H1 (cell line): ENCODE data around the gene UBALD1. TPM values are rescaled to one million over a fixed set of nuclear protein-coding genes. Genes with fewer than 3 reads are reported as not detected.
A peak's percentile ranks its signal among the peaks of the same experiment; 100 is the strongest.

ENCODE experiments used
- CHD7 ChIP-seq: fragments of 300-600 bp; sonication (generic); IDR thresholded peaks from 2 replicates; pipeline ENCODE4 v1.7.1; 2012; ENCODE audit warnings: low read length, moderate library complexity, mild to moderate bottlenecking, inconsistent platforms; ENCODE audit not compliant: insufficient replicate concordance
- E2F6 ChIP-seq: IDR thresholded peaks from 2 replicates; pipeline ENCODE4 v1.6.1; 2012; ENCODE audit warnings: inconsistent platforms
- GTF2F1 ChIP-seq: IDR thresholded peaks from 2 replicates; pipeline ENCODE4 v1.6.1; 2012; ENCODE audit warnings: low read depth, low read length, improper control_type of control experiment, borderline replicate concordance
- KDM4A ChIP-seq: IDR thresholded peaks from one replicate; pipeline ENCODE4 v1.7.1; 2012; ENCODE audit warnings: low read depth, mild to moderate bottlenecking, moderate library complexity, low read length, inconsistent platforms; ENCODE audit not compliant: severe bottlenecking
- POU5F1 ChIP-seq: IDR thresholded peaks from 2 replicates; pipeline ENCODE4 v1.6.1; 2011; ENCODE audit warnings: low read depth, mild to moderate bottlenecking, low read length, moderate library complexity
- RNF2 ChIP-seq: fragments of 200-900, 300-1000 bp; sonication (generic); IDR thresholded peaks from 2 replicates; pipeline ENCODE4 v1.7.1; 2016; ENCODE audit warnings: borderline replicate concordance, low read depth, mild to moderate bottlenecking, antibody characterized with exemption, low read length; ENCODE audit not compliant: poor library complexity, severe bottlenecking; ENCODE audit errors: missing control alignments
- SRF ChIP-seq: IDR thresholded peaks from 2 replicates; pipeline ENCODE4 v1.6.1; 2011; ENCODE audit warnings: mild to moderate bottlenecking, low read depth, low read length, moderate library complexity
- SUZ12 ChIP-seq: fragments of 200-600 bp; sonication (generic); IDR thresholded peaks from 2 replicates; pipeline ENCODE4 v1.6.1; 2012; ENCODE audit warnings: mild to moderate bottlenecking, inconsistent platforms, low read length, moderate library complexity, mixed read lengths
- YY1 ChIP-seq: IDR thresholded peaks from 2 replicates; pipeline ENCODE4 v1.6.1; 2011; ENCODE audit warnings: low read depth, mild to moderate bottlenecking, low read length
- polyA plus RNA-seq, 7 experiments: library from polyadenylated mRNA; depleted of rRNA in 3 of 7; stranded (reverse) in 5 of 7; unstranded in 2 of 7; fragments of >200 nt in 5 of 7; fragments of 200-250 nt in 2 of 7; gene quantifications; 1 replicate in 5 of 7; 2 replicates in 1 of 7; 4 replicates in 1 of 7; pipeline versions ENCODE4 v1.2.1 to v1.2.3, GENCODE V29; 2011 to 2013; ENCODE audit warnings: missing spikeins in 2 of 7, mixed read lengths in 2 of 7
- total RNA-seq: library from RNA; stranded (reverse); fragmentation: NEBNext Ultra II Directional; extraction: Animal tissue kit (Norgen Biotek cat#: 25700); gene quantifications from 2 replicates; pipeline ENCODE4 v1.2.1, GENCODE V29; 2021

UBALD1 gene
- total and polyA plus RNA-seq, 2 of the 8 experiments (the other 6 are each of a cell fraction or from before 2014, with no cell fraction given): 28.6 to 62.0 TPM

DNA sequence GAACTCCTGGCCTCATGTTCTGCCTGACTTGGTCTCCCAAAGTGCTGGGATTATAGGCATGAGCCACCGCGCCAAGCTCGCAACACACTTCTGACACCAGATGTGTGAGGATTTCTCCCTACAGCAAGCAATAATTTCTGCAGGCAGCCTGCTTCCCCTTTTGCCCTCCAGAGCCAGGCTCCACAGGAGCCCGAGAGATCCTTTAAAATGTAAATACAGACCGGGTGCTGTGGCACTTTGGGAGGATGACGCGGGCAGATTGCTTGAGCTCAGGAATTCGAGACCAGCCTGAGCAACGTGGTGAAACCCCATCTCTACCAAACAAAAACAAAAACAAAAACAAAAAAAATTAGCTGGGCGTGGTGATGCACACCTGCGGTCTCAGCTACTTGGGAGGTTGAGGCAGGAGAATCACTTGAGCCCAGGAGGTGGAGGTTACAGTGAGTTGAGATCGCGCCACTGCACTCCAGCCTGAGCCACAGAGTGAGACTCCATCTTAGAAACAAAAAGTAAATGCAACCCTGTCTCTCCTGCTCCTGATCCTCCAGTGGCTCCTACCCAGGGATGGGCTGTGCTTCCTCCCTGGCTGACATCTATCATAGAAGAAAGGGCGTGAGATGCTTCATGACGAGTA lies 43.9 kb downstream of the UBALD1 start (continued):
- TF ChIP-seq CHD7 (no peak), KDM4A (no peak), SRF (no peak), SUZ12 (no peak), GTF2F1 (no peak), POU5F1 (peak; percentile 57; the same call in 1 of the 2 replicates), YY1 (peak; percentile 30; the same call in 1 of the 2 replicates), RNF2 (no peak), E2F6 (0 out of 2 replicates have a peak, but pooled peaks have one; percentile 29)
